Measurements from ENCODE around the gene FAM117A.

- TF ChIP-seq CTCF (IDR thresholded peaks at IDR 0.05; ENCODE audit: borderline replicate concordance, extremely low read depth, low read length, poor library complexity, severe bottlenecking) (no peak), EZH2 (IDR thresholded peaks at IDR 0.05; ENCODE audit: borderline replicate concordance, low read depth, low read length, severe bottlenecking) (no peak)
Observed at GRCh38 chr17:49760932-49761558, 2.9 kb downstream of the FAM117A start.
